SH-SY5Y (cell line): ENCODE data around the gene EMP2.

Source experiments
- GATA2 ChIP-seq: IDR thresholded peaks from 2 replicates; pipeline ENCODE4 v1.6.1; 2011; ENCODE audit warnings: mild to moderate bottlenecking, low read depth, low read length
- GATA3 ChIP-seq: IDR thresholded peaks from 2 replicates; pipeline ENCODE4 v1.6.1; 2011; ENCODE audit warnings: low read depth, mild to moderate bottlenecking, low read length, moderate library complexity

GRCh38 chr16:10611825-10612342, 31.5 kb upstream of the EMP2 start:
- no peak for TF ChIP-seq GATA2
- no peak for TF ChIP-seq GATA3
